Suprapubic skin (tissue), 4 donors: ENCODE data around the gene ESPNL. TPM values are rescaled to one million over a fixed set of nuclear protein-coding genes. Genes with fewer than 3 reads are reported as not detected.

Experiments
- DNase-seq, 2 donors: peaks; one replicate each; pipeline ENCODE4 v3.0.0-alpha.2; 2019; ENCODE audit warnings: low spot score in 2 of 2
- H3K27ac ChIP-seq: fragments of 200-600 bp; sonication (generic); one replicate; pipeline ENCODE4 v1.5.1; 2019
- H3K27me3 ChIP-seq: fragments of 200-600 bp; sonication (generic); one replicate; pipeline ENCODE4 v1.5.1; 2019
- H3K36me3 ChIP-seq: fragments of 200-600 bp; sonication (generic); one replicate; pipeline ENCODE4 v1.5.1; 2019
- H3K4me1 ChIP-seq: fragments of 200-600 bp; sonication (generic); one replicate; pipeline ENCODE4 v1.5.1; 2019
- H3K4me3 ChIP-seq: fragments of 200-600 bp; sonication (generic); one replicate; pipeline ENCODE4 v1.5.1; 2019; ENCODE audit warnings: mild to moderate bottlenecking
- H3K9me3 ChIP-seq: fragments of 200-600 bp; sonication (generic); one replicate; pipeline ENCODE4 v1.5.1; 2019
- EP300 ChIP-seq: sonication (generic); formaldehyde crosslinking; IDR thresholded peaks from one replicate; pipeline ENCODE4 v1.6.1; 2017; ENCODE audit warnings: antibody characterized with exemption
- POLR2A ChIP-seq, 2 donors: fragments of 450-650 bp; IDR thresholded peaks; one replicate each; pipeline ENCODE4 v1.6.1; 2017; ENCODE audit warnings: antibody characterized with exemption in 2 of 2, mild to moderate bottlenecking in 2 of 2, moderate library complexity in 2 of 2
- POLR2AphosphoS5 ChIP-seq, 3 donors: sonication (generic); formaldehyde crosslinking; IDR thresholded peaks; one replicate each; pipeline ENCODE4 v1.6.1; 2017; ENCODE audit warnings: antibody characterized with exemption in 3 of 3
- WGBS: methylation state at CpG from one replicate; pipeline ENCODE4 v1.1.5; 2018; 5-methylcytosine and 5-hydroxymethylcytosine counted together
- total RNA-seq, 4 donors: library from RNA; depleted of rRNA; stranded (reverse); fragments of >200 nt; gene quantifications; one replicate each; pipeline ENCODE4 v1.1.0, GENCODE V29; 2016
- TF ChIP-seq, protein P1 (sequence below), 2 donors: fragments of 200-600 bp in 1 of 2; fragments of 450-650 bp in 1 of 2; sonication (generic) in 1 of 2; IDR thresholded peaks; one replicate each; pipeline ENCODE4 v1.5.1; 2016 to 2019; ENCODE audit warnings: antibody characterized with exemption in 2 of 2, mild to moderate bottlenecking in 1 of 2, moderate library complexity in 1 of 2

ESPNL gene
- total RNA-seq, 4 donors from 2014 or later: 0.25 to 0.56 TPM; not detected in 2

GRCh38 chr2:238059505-238059904 lies 40.6 kb upstream of the ESPNL start:
- WGBS: 62% methylated on average over 3 of the region's 3 CpGs

GRCh38 chr2:238060096-238060541 lies 40.0 kb upstream of the ESPNL start:
- H3K27me3 ChIP-seq: peaks cover 4% of the 10 kb centered on the region
- peaks cover 18% of the 10 kb centered on the region for H3K4me1 ChIP-seq
- WGBS: 1% methylated on average over 18 of the region's 18 CpGs
- peak overlapping the region; percentile 81 for H3K27ac ChIP-seq
- H3K9me3 ChIP-seq: no peaks in the 10 kb centered on the region
- TF ChIP-seq POLR2A (IDR thresholded peaks at IDR 0.05) (no peak), POLR2AphosphoS5 (IDR thresholded peaks at IDR 0.05) (no peak), EP300 (no peak)
- TF ChIP-seq, protein P1, sequence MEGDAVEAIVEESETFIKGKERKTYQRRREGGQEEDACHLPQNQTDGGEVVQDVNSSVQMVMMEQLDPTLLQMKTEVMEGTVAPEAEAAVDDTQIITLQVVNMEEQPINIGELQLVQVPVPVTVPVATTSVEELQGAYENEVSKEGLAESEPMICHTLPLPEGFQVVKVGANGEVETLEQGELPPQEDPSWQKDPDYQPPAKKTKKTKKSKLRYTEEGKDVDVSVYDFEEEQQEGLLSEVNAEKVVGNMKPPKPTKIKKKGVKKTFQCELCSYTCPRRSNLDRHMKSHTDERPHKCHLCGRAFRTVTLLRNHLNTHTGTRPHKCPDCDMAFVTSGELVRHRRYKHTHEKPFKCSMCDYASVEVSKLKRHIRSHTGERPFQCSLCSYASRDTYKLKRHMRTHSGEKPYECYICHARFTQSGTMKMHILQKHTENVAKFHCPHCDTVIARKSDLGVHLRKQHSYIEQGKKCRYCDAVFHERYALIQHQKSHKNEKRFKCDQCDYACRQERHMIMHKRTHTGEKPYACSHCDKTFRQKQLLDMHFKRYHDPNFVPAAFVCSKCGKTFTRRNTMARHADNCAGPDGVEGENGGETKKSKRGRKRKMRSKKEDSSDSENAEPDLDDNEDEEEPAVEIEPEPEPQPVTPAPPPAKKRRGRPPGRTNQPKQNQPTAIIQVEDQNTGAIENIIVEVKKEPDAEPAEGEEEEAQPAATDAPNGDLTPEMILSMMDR (IDR thresholded peaks at IDR 0.05): no peak
- peak overlapping the region; percentile 81 for H3K4me3 ChIP-seq
- no peaks in the 10 kb centered on the region for H3K36me3 ChIP-seq
- no peak for DNase-seq

More at GRCh38 chr2:238059505-238059904, 40.6 kb upstream of the ESPNL start:
- DNase-seq: no peak
- Histone ChIP-seq H3K4me1 (peaks cover 18% of the 10 kb centered on the region), H3K36me3 (no peaks in the 10 kb centered on the region), H3K4me3 (no peak overlapping the region), H3K27me3 (peaks cover 4% of the 10 kb centered on the region), H3K9me3 (no peaks in the 10 kb centered on the region), H3K27ac (no peak overlapping the region)
- TF ChIP-seq, protein P1 (IDR thresholded peaks at IDR 0.05): no peak

DNA sequence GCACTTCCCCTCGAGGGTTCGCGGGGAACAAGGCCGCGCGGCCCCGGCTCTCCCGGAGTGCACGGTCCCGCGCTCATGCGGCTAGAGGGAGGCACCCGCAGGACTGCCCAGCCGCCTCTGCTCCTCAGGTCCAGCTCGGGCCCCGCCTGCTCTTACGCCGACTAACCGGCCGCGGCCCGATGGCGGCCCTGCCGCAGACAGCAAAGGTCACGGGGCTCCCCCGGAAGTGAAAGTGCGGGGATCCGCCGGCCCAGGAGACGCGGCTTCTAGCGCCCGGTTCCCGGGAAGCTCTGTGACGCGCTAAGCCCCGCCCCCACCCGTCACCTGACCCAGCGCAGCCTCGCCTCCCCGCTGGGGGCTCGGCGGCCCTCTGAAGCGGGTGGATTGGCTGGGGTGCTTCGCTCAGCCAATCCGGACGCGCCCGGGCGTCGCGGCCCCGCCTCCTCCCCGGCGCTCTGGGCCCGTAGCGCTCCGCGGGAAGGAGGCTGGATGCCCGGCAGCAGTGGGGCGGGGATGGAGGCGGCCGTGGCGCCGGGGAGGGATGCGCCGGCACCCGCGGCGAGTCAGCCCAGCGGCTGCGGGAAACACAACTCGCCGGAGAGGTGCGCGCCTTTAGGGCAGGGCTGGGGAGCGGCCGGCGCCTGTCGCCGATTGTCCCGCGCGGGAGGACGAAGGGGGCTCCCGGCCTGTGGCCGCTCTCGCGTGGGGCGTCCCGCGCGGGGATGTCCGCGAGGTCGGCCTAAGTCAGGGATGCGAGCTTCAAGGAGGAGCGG lies 39.4 kb upstream of the ESPNL start, which contains the start of gene SCLY:
SCLY (plus strand) TSS at position 460 of the 773 bp plus-strand sequence; CDS start at position 514, 54 bp downstream.
- TF ChIP-seq, protein P1 (IDR thresholded peaks at IDR 0.05): no peak
- peak in 1 of 2 donors; percentile 66 for TF ChIP-seq POLR2A (IDR thresholded peaks at IDR 0.05)
- no peak for TF ChIP-seq EP300
- TF ChIP-seq POLR2AphosphoS5 (IDR thresholded peaks at IDR 0.05): peak in 2 of 3 donors; percentile 27 to 34

GRCh38 chr2:238061315-238062202 lies 38.6 kb upstream of the ESPNL start:
- Histone ChIP-seq H3K27ac (peak overlapping the region; percentile 34), H3K9me3 (no peaks in the 10 kb centered on the region), H3K4me1 (peaks cover 18% of the 10 kb centered on the region), H3K27me3 (no peaks in the 10 kb centered on the region), H3K36me3 (peaks cover 5% of the 10 kb centered on the region), H3K4me3 (peak overlapping the region; percentile 81)
- TF ChIP-seq, protein P1 (IDR thresholded peaks at IDR 0.05): no peak
- TF ChIP-seq POLR2A (IDR thresholded peaks at IDR 0.05): no peak
- TF ChIP-seq POLR2AphosphoS5 (IDR thresholded peaks at IDR 0.05): no peak
- TF ChIP-seq EP300: no peak
- 4% methylated on average over 29 of the region's 29 CpGs for WGBS
- peak; percentile 68 to 81 for DNase-seq

More for the DNA sequence above, 39.4 kb upstream of the ESPNL start, which contains the start of gene SCLY:
- DNase-seq: peak; percentile 98
- Histone ChIP-seq H3K36me3 (no peaks in the 10 kb centered on the region), H3K27ac (peak within 1 kb of the TSS; percentile 81), H3K4me1 (peaks cover 18% of the 10 kb centered on the region), H3K9me3 (no peaks in the 10 kb centered on the region), H3K4me3 (peak within 1 kb of the TSS; percentile 81), H3K27me3 (peaks cover 4% of the 10 kb centered on the region)
- 0% methylated on average over 32 of the region's 98 CpGs for WGBS
